Activated T-helper 1 cell treated with Interleukin-2 at 50 U/mL for 16 hours (primary cell): ENCODE data around the gene S100A10.

Experiments
- DNase-seq: peaks from one replicate; pipeline ENCODE4 v3.0.0-alpha.2; 2020; ENCODE audit warnings: low read depth

S100A10 gene, protein sequence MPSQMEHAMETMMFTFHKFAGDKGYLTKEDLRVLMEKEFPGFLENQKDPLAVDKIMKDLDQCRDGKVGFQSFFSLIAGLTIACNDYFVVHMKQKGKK

DNA sequence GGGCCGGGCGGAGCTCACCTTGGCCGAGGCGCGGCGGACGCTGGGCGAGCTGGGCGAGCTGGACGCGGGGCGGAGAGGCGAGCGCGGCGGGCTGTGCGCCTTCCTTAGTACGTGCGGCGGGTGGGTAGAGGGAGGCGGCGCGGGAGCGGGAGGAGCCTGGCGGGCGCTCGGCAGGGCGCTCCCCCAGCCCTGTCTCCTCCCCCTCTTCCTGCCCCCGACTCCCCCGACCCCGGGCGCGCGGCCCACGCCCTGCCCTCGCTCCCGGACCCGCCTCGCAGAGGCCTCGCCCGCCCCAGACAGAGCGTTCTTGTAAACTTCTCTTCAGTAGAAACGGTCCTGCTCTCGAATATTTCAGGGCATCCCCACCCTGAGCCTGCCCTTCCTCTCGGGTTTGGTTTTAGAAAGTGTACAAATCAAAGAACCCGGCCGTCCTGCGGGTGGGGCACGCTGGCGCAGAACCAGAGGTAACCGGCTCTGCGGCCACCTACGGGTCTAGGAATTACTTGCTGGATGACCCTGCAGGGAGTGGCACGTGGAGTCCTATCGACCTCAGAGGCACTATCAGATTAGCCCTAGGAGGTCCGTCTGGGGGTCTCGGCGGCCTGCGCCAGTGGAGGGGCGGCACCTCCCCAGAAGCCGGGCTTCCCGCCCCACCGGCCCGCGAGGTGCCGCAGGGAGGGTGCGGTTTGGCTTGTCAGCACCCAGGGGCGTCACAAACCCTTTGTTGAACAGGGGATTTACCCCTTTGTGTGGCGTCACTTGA lies at the start of gene S100A10:
Gene S100A10 (minus strand): TSS at position 126 of the 763 bp plus-strand sequence. CDS start 7,629 bp downstream, outside the sequence.
- peak; percentile 76 for DNase-seq

DNA sequence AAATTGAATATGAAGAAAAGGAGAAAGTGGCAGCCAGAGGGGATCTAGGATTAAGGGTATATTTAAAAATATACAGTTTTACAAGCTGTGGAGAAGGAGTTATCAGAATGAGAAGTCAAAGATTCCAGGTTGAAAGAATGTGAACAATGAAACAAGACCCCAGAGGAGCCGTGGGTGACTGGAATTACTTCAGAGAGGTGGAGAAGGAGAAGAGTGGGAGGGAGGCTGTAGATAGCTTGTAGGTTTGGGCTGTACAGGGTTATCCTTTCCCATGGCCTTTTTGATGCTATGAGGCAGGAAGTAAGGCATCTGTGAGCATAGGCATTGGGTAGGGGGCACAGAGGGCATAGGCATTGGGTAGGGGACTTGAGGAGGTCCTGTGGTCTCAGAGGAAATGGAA lies 48.4 kb upstream of the S100A10 start:
- DNase-seq, result no peak

DNA sequence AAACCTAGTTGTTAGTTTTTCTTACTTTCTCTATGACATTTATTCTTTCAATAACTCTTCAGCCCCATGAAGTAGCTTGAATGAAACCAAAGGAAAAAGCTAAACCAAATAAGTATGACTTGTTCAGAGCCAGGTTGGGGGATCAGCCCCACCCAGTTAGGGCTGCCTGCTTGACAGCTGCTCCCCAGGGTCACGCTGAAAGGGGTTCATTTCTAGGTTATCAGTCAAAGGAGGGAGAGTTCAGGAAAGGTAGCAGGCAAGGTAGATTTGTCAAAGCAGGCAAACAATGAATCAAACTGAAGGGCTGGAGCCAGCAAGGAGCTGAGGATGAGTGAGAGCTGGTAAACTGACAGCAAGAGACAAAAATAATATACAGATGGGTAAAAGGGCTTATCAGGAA lies 46.2 kb upstream of the S100A10 start:
- no peak for DNase-seq

DNA sequence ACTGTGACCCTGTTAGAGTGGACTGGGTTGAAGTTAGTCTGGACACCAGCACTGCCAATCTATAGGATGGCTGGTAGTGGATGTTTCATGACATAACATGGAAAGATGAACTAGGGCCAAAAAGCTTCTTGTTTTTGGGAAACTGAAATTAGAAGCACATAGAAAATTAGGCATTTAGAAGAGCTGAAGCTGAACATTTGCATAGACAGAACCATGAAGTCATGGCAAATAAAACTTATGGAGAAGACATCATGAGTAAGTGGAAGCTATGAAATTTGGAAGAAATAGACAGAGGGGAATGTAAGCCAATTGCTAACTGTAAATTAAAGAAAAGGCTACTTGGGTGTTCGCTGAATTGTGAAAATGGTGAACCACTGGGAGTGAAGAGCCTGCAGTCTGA lies 45.8 kb upstream of the S100A10 start:
- DNase-seq, result no peak

DNA sequence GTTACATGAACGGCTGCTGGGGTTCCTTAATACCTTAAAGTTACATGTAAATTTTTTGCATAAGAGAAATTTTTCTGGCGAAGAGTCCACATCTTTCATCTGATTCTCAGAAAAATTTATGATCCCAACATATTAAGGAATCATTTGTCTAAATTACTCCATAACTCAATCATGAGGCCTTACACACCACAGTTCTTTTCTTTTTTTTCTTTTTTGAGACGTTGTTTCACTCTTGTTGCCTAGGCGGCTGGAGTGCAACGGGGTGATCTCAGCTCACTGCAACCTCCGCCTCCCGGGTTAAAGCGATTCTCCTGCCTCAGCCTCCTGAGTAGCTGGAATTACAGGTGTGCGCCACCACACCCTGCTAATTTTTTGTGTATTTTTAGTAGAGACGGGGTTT lies 45.2 kb upstream of the S100A10 start:
- no peak for DNase-seq

DNA sequence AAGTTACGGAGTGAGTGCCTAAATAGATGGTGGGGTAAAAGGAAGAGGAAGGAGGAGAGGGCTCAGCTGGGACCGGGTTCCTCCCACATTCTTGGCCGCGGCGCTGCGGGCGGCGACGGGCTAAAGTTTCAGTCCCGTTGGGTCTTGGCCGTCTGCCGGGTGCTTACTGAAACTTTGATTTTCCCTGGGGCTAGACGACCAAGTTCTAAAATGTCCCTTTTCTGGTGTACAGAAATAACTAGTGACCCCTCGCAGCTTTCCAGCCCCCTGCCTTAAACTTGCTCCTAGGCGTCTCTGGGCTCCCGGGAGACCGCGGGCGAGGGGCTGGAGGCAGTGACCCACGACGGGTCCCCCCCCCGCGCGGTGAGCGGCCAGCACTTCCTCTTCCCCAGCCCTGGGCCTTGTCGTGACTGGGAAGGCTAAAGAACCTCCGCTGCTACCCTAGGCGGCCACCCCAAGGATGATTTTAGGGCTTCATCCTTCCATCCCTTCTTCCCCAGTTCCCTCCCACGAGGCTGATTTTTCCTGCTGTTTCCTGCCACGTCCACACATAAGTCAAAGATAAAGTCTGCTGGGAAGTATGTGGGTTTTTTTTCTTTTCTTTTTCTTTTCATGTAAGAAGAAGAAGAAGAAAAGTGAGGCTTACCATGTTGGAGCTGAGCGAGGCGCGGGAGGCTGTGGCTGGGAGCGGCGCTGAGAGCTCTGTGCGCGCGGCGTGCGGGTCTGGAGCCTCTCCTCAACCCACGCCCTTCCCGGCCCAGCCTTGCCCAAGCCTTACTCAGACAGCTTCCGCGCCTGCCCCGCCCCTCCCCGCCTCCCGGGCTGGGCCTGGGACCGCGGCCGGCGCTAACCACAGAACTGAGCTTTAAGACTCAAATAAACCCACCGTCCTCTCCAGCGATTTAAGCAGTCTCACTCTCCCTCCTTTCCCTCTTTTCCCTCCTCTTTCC lies 42.9 kb upstream of the S100A10 start, which contains the start of gene S100A11:
Gene S100A11 (minus strand): TSS at position 738 of the 950 bp plus-strand sequence. CDS start 89 bp downstream, at position 649.
- peak; percentile 62 for DNase-seq

DNA sequence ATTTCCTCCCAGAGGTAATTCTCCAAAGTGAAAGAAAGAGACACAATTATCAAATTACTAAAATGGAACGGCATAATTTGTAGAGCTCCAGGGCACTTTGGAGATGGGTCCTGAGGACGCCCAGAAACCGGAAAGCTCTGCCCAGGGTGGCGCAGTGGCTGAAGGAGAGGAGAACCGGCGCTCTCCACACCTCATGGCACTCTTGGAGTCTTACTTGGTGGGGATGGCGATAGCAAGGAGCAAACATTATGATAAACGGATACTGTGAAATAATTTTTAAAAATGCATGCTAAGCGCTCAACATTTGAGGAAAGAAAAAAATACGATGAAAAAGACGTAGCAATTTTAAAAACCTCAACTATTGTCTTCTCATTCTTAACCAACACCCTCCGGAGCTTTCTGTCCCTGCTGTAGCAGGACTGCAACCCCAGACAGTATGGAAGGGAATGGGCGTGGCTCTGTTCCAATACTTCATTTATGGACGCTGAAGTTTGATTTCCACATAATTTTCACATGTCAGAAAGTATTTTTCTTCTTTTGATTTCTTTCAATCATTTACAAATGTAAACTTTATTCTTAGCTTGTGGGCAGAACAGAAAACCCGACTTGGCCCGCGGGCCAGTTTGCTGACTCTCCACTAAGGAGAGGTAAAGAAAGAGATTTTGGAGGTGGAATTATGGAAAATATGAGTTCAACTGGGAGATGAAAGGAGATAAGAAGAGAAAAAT lies 42.0 kb upstream of the S100A10 start:
- no peak for DNase-seq

DNA sequence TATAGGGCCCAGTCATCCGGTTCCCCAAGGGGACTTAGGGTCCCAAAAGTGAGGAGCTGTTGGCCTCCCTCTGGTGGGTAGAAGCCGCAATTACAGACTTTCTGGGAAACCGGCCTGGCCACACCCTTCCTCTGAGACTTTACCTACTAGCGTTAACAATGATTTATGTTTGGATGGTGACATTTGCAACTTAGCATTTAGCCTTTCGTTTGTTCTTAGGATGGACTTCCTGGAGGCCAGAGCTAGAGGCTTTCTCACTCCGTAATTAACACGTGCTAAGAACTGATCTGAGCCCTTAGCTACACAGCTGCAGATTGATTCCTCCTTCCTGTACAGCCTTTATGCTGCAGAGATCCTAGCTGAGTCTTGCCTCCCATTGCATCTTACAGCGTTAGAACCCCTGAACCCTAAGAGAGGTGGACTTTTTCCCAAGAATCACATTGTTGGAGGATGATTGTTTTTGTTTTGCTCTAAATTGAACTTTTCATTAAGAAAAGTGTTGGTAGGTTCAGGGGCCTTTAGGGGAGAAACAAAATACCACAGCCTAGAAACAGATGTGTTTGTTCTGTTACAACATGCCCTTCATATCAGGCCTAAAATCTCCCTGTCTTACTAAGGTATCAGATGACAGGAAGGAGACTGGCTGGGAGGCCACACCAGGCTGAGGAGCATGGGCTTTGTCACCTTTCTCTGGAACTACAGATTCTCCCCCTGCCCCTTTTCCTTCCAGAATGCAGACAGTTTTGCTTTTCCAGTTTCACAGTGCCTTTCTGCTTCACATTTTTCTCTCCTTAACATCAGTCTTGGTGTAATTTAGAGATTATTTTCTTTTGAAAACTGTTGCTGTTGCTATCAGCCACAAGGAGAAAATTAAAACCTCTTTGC lies 41.2 kb upstream of the S100A10 start:
- DNase-seq, result peak; percentile 42

DNA sequence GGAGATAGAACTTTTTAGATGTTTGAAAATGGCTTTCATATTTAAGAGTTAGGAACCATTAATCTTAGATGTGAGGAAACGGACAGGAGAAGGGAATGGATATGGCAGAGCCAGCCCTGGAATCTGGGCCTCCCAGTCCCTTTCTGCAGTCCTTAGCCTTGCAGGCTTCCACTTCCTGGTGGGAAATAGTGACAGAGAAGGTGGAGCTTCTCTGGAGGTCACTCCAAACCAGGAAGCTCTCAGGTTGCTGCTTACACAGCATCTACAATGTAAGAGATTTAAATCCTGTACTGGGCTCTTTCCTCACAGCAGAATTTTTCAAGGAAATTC lies 40.6 kb upstream of the S100A10 start:
- DNase-seq, result no peak

DNA sequence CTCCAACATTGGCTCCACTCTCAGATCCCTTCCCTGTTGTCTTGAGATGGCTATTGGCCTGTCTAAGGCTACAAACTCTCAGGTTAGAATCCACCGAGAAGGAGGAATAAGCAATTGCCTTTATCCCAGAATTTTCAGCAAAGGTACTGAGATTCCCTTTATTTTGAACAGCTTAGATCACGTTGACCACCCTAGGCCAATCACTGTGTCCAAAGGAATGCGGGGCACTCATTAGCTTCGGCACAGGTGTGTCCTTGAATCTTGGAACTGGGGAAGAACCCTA lies 36.2 kb upstream of the S100A10 start:
- DNase-seq, result no peak

DNA sequence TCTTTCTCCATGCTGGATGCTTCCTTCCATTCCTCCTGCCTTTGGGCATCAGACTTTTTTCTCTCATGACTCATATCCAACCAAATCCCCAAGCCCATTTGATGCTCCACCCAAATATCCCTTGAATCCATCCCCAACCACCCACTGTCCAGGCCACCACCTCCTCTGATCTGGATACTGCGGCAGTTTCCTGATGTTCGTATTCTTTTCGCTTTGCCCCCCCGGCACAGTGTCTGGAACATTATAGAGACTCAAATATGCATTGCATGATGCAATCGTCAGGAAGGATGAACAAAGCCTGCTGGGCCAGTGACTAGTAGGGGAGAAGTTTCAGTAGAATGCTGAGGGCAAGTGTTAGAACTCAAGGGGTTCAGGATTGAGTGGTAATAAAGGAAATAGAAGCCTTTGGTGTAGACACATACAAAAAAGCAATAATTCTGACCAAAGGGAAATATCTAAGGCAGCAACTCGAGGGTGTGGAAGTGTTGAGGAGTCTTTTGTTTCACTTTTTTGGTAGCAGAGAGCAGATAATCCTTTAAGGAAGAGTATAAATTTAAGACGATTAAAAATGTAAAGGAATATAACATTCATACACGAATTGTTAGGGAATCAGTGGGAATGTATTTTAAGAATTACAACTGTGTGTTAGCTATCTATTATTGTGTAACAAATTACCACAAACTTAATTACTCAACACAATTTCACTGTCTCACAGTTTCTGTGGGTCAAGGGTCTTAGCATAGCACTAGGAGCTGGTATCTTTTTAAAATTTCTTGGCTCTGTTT lies 35.7 kb upstream of the S100A10 start:
- no peak for DNase-seq

DNA sequence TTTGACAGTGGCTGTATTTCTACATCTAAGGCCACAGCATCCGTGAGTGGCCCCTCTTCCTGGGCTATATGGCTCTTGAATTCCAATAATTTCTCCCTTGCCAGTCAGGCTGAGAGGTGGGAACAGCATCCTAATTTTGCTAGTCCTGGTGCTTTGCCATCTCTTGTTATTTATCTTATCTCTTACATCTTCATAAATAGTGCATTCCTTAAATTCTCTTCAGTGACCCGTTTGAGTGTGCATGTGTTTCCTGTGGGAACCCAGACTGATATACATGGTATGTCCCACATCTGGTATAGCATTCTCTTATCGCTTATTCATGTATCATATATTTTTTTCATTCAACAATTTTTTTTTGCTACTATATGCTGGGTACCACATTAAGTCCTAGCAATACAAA lies 33.2 kb upstream of the S100A10 start:
- no peak for DNase-seq

DNA sequence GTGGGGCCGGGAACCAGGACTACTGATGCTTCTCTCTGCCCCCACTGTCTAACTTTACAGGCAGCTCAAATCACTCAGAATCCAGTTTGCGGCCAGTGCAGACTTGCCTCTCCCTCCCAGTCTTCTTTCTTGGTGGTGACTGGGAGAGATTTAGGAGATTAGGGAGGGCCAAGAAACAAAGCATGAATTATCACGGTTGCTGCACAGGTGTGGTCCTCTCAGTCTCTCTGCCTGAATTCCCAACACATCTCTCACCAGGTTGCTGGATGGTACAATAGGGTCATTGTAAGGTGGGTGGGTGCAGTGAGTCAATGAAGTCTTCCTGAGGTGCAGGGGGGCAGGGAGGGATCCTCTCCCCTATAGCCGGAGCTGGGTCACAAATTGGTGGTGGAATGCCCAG lies 30.6 kb upstream of the S100A10 start:
- DNase-seq, result no peak

DNA sequence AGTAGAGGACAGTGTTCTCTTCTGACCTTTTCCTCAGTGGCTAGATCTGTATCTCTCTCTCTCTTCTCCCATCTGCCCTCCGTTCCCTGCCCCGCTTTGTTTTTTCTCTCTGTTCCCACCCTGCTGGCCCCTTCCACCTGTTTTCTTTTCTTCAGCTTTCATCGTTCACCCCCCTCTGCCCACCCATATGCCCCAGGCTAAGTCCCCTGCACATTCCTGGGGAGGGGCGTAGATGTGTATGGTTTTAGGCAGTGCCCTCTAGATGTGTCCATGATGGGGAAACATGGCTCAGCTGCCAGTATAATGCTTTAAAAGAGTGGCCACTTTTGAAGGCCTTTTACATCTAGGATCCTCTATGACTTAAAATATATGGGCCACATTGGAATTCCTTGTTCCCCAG lies 29.6 kb upstream of the S100A10 start:
- DNase-seq, result no peak

DNA sequence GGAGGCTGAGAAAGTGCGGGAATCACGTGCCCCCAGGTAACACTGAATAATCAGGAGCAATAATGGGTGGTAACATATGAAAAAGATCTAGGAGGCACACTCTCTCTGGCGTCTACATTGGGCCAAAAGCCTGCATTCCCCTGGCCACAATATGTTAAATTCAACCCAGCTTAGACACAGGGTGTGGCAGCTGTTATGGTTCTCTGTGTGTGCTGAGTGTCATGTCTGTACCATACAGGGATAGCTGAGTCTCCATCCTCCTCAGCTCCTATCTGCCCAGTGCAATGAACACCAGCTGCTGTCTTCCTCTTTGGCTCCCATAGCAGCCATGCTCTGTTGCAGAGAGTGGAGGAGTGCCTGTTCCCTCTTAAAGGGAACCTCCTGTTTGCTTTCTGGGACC lies 28.8 kb upstream of the S100A10 start:
- DNase-seq, result no peak

DNA sequence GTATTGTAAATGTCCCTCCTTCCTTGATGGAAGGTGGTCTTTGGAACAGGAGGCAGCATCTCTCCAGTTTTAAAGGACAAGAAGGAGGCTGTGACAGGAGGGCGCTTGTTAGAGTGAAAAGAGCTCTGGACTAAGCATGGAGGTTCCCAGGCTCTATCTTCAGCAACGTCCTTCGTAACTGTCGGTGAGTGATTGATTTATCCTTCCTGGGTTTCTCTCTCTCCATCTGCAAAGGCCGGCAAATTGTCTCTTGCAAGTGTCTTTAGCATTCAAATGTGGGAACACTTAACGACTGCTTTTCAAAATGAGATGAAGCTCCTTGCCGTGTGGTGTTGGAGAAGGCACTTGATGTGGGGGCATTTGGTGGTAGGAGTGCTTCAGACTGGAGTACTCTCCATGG lies 27.9 kb upstream of the S100A10 start:
- DNase-seq, result no peak

DNA sequence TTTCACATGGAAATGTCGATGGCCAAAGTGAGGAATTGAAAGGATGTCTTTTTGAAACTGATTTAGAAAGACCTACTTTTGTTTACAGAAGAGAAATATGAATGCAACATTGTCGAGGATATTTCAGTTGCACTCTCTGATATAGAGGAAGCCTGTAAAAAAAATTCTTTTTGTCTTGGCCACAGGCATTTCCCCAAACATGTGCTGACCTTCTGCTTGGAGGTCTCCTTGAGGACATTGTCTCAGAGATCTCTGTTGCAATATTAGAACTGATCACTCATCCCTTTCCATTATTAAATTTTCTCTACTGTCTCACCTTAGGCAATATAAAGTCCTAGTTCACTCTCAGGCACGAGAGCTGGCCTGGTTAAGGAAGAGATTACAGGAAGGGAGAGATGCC lies 27.2 kb upstream of the S100A10 start:
- DNase-seq, result no peak

DNA sequence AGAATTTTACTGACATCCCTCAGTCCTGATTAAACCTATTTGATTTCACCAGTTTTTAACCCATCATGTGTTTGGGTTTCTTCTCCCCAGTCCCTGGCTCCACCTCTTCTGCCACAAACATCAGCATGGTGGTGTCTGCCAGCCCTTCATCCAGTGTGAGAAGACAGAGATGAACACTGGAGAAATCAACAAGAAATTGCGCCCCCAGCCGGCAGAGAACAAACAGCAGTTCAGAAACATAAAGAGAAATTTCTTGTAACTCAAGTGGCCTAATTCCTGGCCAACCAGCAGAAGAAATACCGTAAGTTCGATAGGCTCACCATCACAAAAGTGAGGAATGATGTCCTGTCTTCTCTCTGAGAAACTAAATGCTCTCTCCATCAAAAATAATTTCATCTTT lies 24.9 kb upstream of the S100A10 start:
- no peak for DNase-seq

DNA sequence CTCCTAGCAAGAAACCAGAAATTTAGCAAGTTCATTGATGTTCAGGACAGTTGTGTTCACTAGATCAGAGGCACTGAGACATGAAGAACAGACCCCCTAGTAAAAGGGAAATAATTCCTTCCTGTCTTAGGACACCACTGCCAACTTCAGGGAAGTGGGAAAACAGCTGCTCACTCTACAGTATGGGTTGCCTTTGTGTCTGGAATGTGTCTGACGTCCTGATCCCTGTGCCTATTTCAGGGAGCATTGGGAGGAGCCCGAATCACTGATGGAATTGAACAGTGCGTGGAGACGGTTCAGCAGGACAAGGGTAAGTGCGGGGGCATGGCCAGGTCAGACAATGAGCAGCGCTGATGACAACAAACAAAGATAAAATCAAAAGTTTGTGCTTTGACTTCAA lies 22.1 kb upstream of the S100A10 start:
- no peak for DNase-seq

DNA sequence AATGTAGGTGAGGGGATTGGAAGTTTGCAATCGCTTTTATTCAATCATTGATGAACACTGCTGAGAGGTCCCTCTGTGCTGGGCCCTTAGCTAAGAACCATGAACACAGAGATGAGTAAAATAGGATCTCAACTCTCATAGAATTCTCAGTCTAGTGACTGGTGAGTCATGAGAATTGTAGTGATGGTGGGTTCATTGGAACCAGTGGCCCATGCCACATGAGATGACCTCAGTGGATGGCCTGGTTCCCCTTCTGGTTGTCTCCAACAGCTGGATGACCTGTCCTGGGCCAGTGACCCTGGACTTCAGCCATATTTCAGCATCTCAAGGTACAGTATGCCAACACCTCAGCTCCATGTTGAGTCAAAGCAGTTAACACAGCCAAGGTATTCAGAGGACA lies 21.3 kb upstream of the S100A10 start:
- no peak for DNase-seq
